Activated CD4-positive, alpha-beta memory T cell treated with anti-CD3 and anti-CD28 coated beads for 36 hours (primary cell): ENCODE measurements around the gene LKAAEAR1. TPM values are rescaled to one million over a fixed set of nuclear protein-coding genes. Genes with fewer than 3 reads are reported as not detected.

Experiments used
- CTCF ChIA-PET: fragments of 350-600 bp; sonication (Branson Sonifier 250); formaldehyde crosslinking; loops from one replicate; lab custom pipeline; 2021; ENCODE audit warnings: antibody characterized with exemption, inconsistent platforms; lab: Charles Lee
- POLR2A ChIA-PET: fragments of 350-600 bp; sonication (Branson Sonifier 250); formaldehyde crosslinking; loops from one replicate; lab custom pipeline; 2021; ENCODE audit warnings: antibody characterized with exemption; lab: Charles Lee
- DNase-seq: peaks from one replicate; pipeline ENCODE4 v3.0.0-alpha.2; 2020
- H3K27ac Mint-ChIP-seq: one replicate; pipeline ENCODE4 v1.8.0; 2021; ENCODE audit warnings: mixed read lengths
- H3K27me3 Mint-ChIP-seq: one replicate; pipeline ENCODE4 v1.8.0; 2021; ENCODE audit warnings: mixed read lengths
- H3K36me3 Mint-ChIP-seq: one replicate; pipeline ENCODE4 v1.8.0; 2021; ENCODE audit warnings: mixed read lengths
- H3K4me1 Mint-ChIP-seq: one replicate; pipeline ENCODE4 v1.8.0; 2021; ENCODE audit warnings: low read depth, mixed read lengths
- H3K4me3 Mint-ChIP-seq: one replicate; pipeline ENCODE4 v1.8.0; 2021; ENCODE audit warnings: mild to moderate bottlenecking, mixed read lengths
- H3K9me3 Mint-ChIP-seq: one replicate; pipeline ENCODE4 v1.8.0; 2021; ENCODE audit warnings: mixed read lengths
- intact Hi-C: fragments of 100-400 bp; cut with micrococcal nuclease; formaldehyde crosslinking; loops from one replicate; pipeline ENCODE4 v1.15.1; 2023
- total RNA-seq, 2 experiments: library from RNA; stranded (reverse); gene quantifications; one replicate each; pipeline ENCODE4 v1.2.3, GENCODE V29; 2021

Gene LKAAEAR1
- total RNA-seq, 2 experiments from 2014 or later = not detected

- no peaks in the 10 kb centered on the region for H3K36me3 Mint-ChIP-seq
- no peak overlapping the region for H3K27ac Mint-ChIP-seq
- no peak overlapping the region for H3K4me3 Mint-ChIP-seq
- no peak for DNase-seq
- intact Hi-C loops = no loop called here
- H3K4me1 Mint-ChIP-seq = peaks cover 2% of the 10 kb centered on the region
- ChIA-PET POLR2A (no interaction called here), CTCF (interaction anchor here (1.2 to 1.4 kb wide), 2 partner anchors 11 to 17 kb away, joined by 3 to 8 read pairs; no protein-coding TSS in a partner anchor)
- H3K27me3 Mint-ChIP-seq = peaks cover 55% of the 10 kb centered on the region
- no peaks in the 10 kb centered on the region for H3K9me3 Mint-ChIP-seq
Measured at GRCh38 chr20:64051033-64051452, 33.2 kb downstream of the LKAAEAR1 start.

GRCh38 chr20:64050261-64051032, 33.8 kb downstream of the LKAAEAR1 start:
- Mint-ChIP-seq H3K4me3 (no peak overlapping the region), H3K9me3 (no peaks in the 10 kb centered on the region), H3K27me3 (peaks cover 57% of the 10 kb centered on the region), H3K4me1 (peaks cover 2% of the 10 kb centered on the region), H3K27ac (no peak overlapping the region), H3K36me3 (no peaks in the 10 kb centered on the region)
- intact Hi-C loops = no loop called here
- POLR2A ChIA-PET = no interaction called here
- CTCF ChIA-PET = interaction anchor here (1.2 to 1.4 kb wide), 2 partner anchors 10 to 16 kb away, joined by 3 to 8 read pairs; no protein-coding TSS in a partner anchor
- DNase-seq = no peak

GRCh38 chr20:64049878-64050260, 34.3 kb downstream of the LKAAEAR1 start:
- no peaks in the 10 kb centered on the region for H3K9me3 Mint-ChIP-seq
- CTCF ChIA-PET = interaction anchor here (1.4 kb wide), 1 partner anchor 9 kb away, joined by 8 read pairs; no protein-coding TSS in a partner anchor
- H3K27ac Mint-ChIP-seq = no peak overlapping the region
- H3K4me3 Mint-ChIP-seq = no peak overlapping the region
- POLR2A ChIA-PET = no interaction called here
- no peaks in the 10 kb centered on the region for H3K36me3 Mint-ChIP-seq
- no peak for DNase-seq
- intact Hi-C loops = no loop called here
- H3K4me1 Mint-ChIP-seq = peaks cover 2% of the 10 kb centered on the region
- peaks cover 53% of the 10 kb centered on the region for H3K27me3 Mint-ChIP-seq

GRCh38 chr20:64049060-64049877, 34.9 kb downstream of the LKAAEAR1 start, which contains the start of gene SOX18:
SOX18 (minus strand) TSS chr20:64049639; CDS start chr20:64049516, 123 bp downstream.
- intact Hi-C loops = no loop called here
- ChIA-PET POLR2A (no interaction called here), CTCF (interaction anchor here (0.8 to 1.0 kb wide), 3 partner anchors 8 to 11 kb away, joined by 3 to 5 read pairs (median 3); no protein-coding TSS in a partner anchor)
- H3K4me1 Mint-ChIP-seq = peaks cover 2% of the 10 kb centered on the region
- no peak within 1 kb of the TSS for H3K27ac Mint-ChIP-seq
- DNase-seq = peak; percentile 54
- peaks cover 50% of the 10 kb centered on the region for H3K27me3 Mint-ChIP-seq
- H3K4me3 Mint-ChIP-seq = no peak within 1 kb of the TSS
- no peaks in the 10 kb centered on the region for H3K9me3 Mint-ChIP-seq
- no peaks in the 10 kb centered on the region for H3K36me3 Mint-ChIP-seq

- Mint-ChIP-seq H3K27me3 (peaks cover 48% of the 10 kb centered on the region), H3K9me3 (no peaks in the 10 kb centered on the region), H3K36me3 (no peaks in the 10 kb centered on the region), H3K4me1 (peaks cover 2% of the 10 kb centered on the region), H3K27ac (no peak overlapping the region), H3K4me3 (no peak overlapping the region)
- ChIA-PET CTCF (interaction anchor here (0.8 to 1.0 kb wide), 3 partner anchors 9 to 10 kb away, joined by 3 to 5 read pairs (median 3); no protein-coding TSS in a partner anchor), POLR2A (no interaction called here)
- intact Hi-C loops = no loop called here
- DNase-seq = no peak
Measured at GRCh38 chr20:64048402-64049044, 35.7 kb downstream of the LKAAEAR1 start.

GRCh38 chr20:64047968-64048401, 36.2 kb downstream of the LKAAEAR1 start:
- ChIA-PET POLR2A (no interaction called here), CTCF (interaction anchor here (0.7 to 1.6 kb wide), 3 partner anchors 9 to 12 kb away, joined by 3 to 9 read pairs (median 5); no protein-coding TSS in a partner anchor)
- H3K9me3 Mint-ChIP-seq = no peaks in the 10 kb centered on the region
- no peaks in the 10 kb centered on the region for H3K36me3 Mint-ChIP-seq
- peaks cover 42% of the 10 kb centered on the region for H3K27me3 Mint-ChIP-seq
- no peak overlapping the region for H3K4me3 Mint-ChIP-seq
- peaks cover 2% of the 10 kb centered on the region for H3K4me1 Mint-ChIP-seq
- intact Hi-C loops = no loop called here
- H3K27ac Mint-ChIP-seq = no peak overlapping the region
- DNase-seq = no peak

- no peak for DNase-seq
- Mint-ChIP-seq H3K27ac (no peak overlapping the region), H3K36me3 (no peaks in the 10 kb centered on the region), H3K4me1 (peaks cover 4% of the 10 kb centered on the region), H3K9me3 (no peaks in the 10 kb centered on the region), H3K4me3 (no peak overlapping the region), H3K27me3 (peaks cover 39% of the 10 kb centered on the region)
- CTCF ChIA-PET = interaction anchor here (1.6 kb wide), 1 partner anchor 8 kb away, joined by 9 read pairs; no protein-coding TSS in a partner anchor
- intact Hi-C loops = no loop called here
- POLR2A ChIA-PET = no interaction called here
Measured at GRCh38 chr20:64047046-64047389, 37.2 kb downstream of the LKAAEAR1 start.

- Mint-ChIP-seq H3K9me3 (no peaks in the 10 kb centered on the region), H3K27me3 (peaks cover 26% of the 10 kb centered on the region), H3K27ac (no peak overlapping the region), H3K36me3 (no peaks in the 10 kb centered on the region), H3K4me3 (no peak overlapping the region), H3K4me1 (peaks cover 7% of the 10 kb centered on the region)
- intact Hi-C loops = no loop called here
- no peak for DNase-seq
- ChIA-PET POLR2A (no interaction called here), CTCF (interaction anchor here (1.3 to 2.5 kb wide), 2 partner anchors 12 to 38 kb away, joined by 3 to 12 read pairs; no protein-coding TSS in a partner anchor)
Measured at GRCh38 chr20:64045346-64046011, 38.7 kb downstream of the LKAAEAR1 start.

GRCh38 chr20:64044484-64045247, 39.5 kb downstream of the LKAAEAR1 start:
- intact Hi-C loops = no loop called here
- POLR2A ChIA-PET = no interaction called here
- H3K4me1 Mint-ChIP-seq = peaks cover 5% of the 10 kb centered on the region
- no peaks in the 10 kb centered on the region for H3K36me3 Mint-ChIP-seq
- no peak overlapping the region for H3K27ac Mint-ChIP-seq
- no peak overlapping the region for H3K4me3 Mint-ChIP-seq
- no peak for DNase-seq
- H3K9me3 Mint-ChIP-seq = no peaks in the 10 kb centered on the region
- CTCF ChIA-PET = interaction anchor here (1.3 to 2.5 kb wide), 2 partner anchors 13 to 39 kb away, joined by 3 to 12 read pairs; no protein-coding TSS in a partner anchor
- H3K27me3 Mint-ChIP-seq = peaks cover 20% of the 10 kb centered on the region

- ChIA-PET POLR2A (interaction anchor here (1.6 kb wide), 1 partner anchor 19 kb away, joined by 4 read pairs; the partner anchor contains the start of gene TCEA2), CTCF (interaction anchor here (0.9 to 2.5 kb wide), 3 partner anchors 14 to 63 kb away, joined by 3 to 12 read pairs (median 3); partner anchors contain the start of gene PRPF6)
- no peaks in the 10 kb centered on the region for H3K9me3 Mint-ChIP-seq
- H3K27ac Mint-ChIP-seq = peak overlapping the region; percentile 28
- intact Hi-C loops = no loop called here
- H3K4me3 Mint-ChIP-seq = no peak overlapping the region
- no peaks in the 10 kb centered on the region for H3K36me3 Mint-ChIP-seq
- peaks cover 19% of the 10 kb centered on the region for H3K27me3 Mint-ChIP-seq
- DNase-seq = no peak
- H3K4me1 Mint-ChIP-seq = peaks cover 5% of the 10 kb centered on the region
Measured at GRCh38 chr20:64043768-64044167, 40.4 kb downstream of the LKAAEAR1 start.
